IMR-90 (cell line): ENCODE results near the gene P4HA1.

Source experiments
- BHLHE40 ChIP-seq: fragments of 150-350 bp; IDR thresholded peaks from 2 replicates; pipeline ENCODE4 v1.6.1; 2016; ENCODE audit warnings: mild to moderate bottlenecking, low read depth, low read length
- CEBPB ChIP-seq: IDR thresholded peaks from 2 replicates; pipeline ENCODE4 v1.6.1; 2012; ENCODE audit warnings: low read depth, low read length, improper control_type of control experiment
- FOS ChIP-seq: fragments of 150-350 bp; IDR thresholded peaks from 2 replicates; pipeline ENCODE4 v1.6.1; 2016; ENCODE audit warnings: low read depth, low read length
- MAFK ChIP-seq: IDR thresholded peaks from 2 replicates; pipeline ENCODE4 v1.6.1; 2012; ENCODE audit warnings: low read depth, low read length, improper control_type of control experiment
- MAZ ChIP-seq: IDR thresholded peaks from 2 replicates; pipeline ENCODE4 v1.6.1; 2012; ENCODE audit warnings: low read depth, mild to moderate bottlenecking, low read length, improper control_type of control experiment, moderate library complexity, borderline replicate concordance
- MXI1 ChIP-seq: IDR thresholded peaks from 2 replicates; pipeline ENCODE4 v1.6.1; 2012; ENCODE audit warnings: low read depth, mild to moderate bottlenecking, low read length, moderate library complexity, borderline replicate concordance
- POLR2A ChIP-seq: IDR thresholded peaks from 2 replicates; pipeline ENCODE4 v1.6.1; 2012; ENCODE audit warnings: mild to moderate bottlenecking, low read depth, low read length
- RAD21 ChIP-seq: IDR thresholded peaks from 2 replicates; pipeline ENCODE4 v1.6.1; 2012; ENCODE audit warnings: low read length, improper control_type of control experiment
- RCOR1 ChIP-seq: IDR thresholded peaks from 2 replicates; pipeline ENCODE4 v1.6.1; 2012; ENCODE audit warnings: mild to moderate bottlenecking, low read length, improper control_type of control experiment; ENCODE audit not compliant: insufficient replicate concordance
- TF ChIP-seq, protein P1 (sequence below): conservative IDR thresholded peaks from 2 replicates; pipeline ENCODE4 v1.5.1; 2012; ENCODE audit warnings: mild to moderate bottlenecking, low read depth, low read length, improper control_type of control experiment
- TF ChIP-seq, protein P2 (sequence below): fragments of 150-350 bp; IDR thresholded peaks from 2 replicates; pipeline ENCODE4 v1.6.1; 2017; ENCODE audit warnings: mild to moderate bottlenecking, antibody characterized with exemption, low read length, low read depth

DNA sequence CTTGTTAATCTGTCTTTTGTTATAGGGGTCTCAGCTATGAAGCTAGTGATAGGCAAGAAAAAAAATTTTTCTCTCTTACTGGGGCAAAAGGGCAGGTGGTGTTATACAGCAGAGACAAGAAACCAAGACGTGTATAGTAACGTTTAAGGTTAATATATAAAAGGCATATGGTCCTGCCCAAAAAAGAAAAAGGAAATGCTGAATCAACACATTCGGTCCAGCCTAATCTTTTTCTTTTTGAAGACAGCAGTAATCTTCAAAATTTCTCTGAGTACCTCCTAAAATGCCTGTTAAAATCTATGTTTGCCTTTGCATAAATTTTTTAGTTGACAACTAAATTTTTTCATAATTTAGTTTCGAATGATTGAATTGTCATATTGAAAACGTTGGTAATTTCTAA is 54.5 kb downstream of the P4HA1 start:
- TF ChIP-seq CEBPB (no peak), MAZ (no peak), RCOR1 (no peak), BHLHE40 (no peak), RAD21 (no peak), POLR2A (no peak), MAFK (peak; percentile 53; the same call in 1 of the 2 replicates), MXI1 (no peak), FOS (no peak)
- TF ChIP-seq, protein P1, sequence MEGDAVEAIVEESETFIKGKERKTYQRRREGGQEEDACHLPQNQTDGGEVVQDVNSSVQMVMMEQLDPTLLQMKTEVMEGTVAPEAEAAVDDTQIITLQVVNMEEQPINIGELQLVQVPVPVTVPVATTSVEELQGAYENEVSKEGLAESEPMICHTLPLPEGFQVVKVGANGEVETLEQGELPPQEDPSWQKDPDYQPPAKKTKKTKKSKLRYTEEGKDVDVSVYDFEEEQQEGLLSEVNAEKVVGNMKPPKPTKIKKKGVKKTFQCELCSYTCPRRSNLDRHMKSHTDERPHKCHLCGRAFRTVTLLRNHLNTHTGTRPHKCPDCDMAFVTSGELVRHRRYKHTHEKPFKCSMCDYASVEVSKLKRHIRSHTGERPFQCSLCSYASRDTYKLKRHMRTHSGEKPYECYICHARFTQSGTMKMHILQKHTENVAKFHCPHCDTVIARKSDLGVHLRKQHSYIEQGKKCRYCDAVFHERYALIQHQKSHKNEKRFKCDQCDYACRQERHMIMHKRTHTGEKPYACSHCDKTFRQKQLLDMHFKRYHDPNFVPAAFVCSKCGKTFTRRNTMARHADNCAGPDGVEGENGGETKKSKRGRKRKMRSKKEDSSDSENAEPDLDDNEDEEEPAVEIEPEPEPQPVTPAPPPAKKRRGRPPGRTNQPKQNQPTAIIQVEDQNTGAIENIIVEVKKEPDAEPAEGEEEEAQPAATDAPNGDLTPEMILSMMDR = no peak
- TF ChIP-seq, protein P2, sequence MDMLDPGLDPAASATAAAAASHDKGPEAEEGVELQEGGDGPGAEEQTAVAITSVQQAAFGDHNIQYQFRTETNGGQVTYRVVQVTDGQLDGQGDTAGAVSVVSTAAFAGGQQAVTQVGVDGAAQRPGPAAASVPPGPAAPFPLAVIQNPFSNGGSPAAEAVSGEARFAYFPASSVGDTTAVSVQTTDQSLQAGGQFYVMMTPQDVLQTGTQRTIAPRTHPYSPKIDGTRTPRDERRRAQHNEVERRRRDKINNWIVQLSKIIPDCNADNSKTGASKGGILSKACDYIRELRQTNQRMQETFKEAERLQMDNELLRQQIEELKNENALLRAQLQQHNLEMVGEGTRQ = no peak
